Measurements from ENCODE around the gene TXNRD2.

- TF ChIP-seq, protein P1, sequence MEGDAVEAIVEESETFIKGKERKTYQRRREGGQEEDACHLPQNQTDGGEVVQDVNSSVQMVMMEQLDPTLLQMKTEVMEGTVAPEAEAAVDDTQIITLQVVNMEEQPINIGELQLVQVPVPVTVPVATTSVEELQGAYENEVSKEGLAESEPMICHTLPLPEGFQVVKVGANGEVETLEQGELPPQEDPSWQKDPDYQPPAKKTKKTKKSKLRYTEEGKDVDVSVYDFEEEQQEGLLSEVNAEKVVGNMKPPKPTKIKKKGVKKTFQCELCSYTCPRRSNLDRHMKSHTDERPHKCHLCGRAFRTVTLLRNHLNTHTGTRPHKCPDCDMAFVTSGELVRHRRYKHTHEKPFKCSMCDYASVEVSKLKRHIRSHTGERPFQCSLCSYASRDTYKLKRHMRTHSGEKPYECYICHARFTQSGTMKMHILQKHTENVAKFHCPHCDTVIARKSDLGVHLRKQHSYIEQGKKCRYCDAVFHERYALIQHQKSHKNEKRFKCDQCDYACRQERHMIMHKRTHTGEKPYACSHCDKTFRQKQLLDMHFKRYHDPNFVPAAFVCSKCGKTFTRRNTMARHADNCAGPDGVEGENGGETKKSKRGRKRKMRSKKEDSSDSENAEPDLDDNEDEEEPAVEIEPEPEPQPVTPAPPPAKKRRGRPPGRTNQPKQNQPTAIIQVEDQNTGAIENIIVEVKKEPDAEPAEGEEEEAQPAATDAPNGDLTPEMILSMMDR (IDR thresholded peaks at IDR 0.05 in 2 of 3, conservative IDR thresholded peaks at IDR 0.05 in 1 of 3; ENCODE audit: borderline replicate concordance in 1 of 3, insufficient read depth in 1 of 3, low read depth in 2 of 3, low read length in 2 of 3), result peak; percentile 56 to 96 (median 94); a peak in 5 of 6 replicates
- TF ChIP-seq EGR1 (IDR thresholded peaks at IDR 0.05; ENCODE audit: low read depth), result no peak
- no peak for TF ChIP-seq MAX (IDR thresholded peaks at IDR 0.05)
- no peak for TF ChIP-seq SRF (IDR thresholded peaks at IDR 0.05; ENCODE audit: low read depth)
- no peak for TF ChIP-seq EZH2 (IDR thresholded peaks at IDR 0.05)
- TF ChIP-seq ZFX (IDR thresholded peaks at IDR 0.05), result no peak
- no peak for TF ChIP-seq POLR2A (IDR thresholded peaks at IDR 0.05; ENCODE audit: borderline replicate concordance, extremely low read depth, insufficient read depth, insufficient read length)
- TF ChIP-seq, protein P2, sequence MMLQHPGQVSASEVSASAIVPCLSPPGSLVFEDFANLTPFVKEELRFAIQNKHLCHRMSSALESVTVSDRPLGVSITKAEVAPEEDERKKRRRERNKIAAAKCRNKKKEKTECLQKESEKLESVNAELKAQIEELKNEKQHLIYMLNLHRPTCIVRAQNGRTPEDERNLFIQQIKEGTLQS (IDR thresholded peaks at IDR 0.05), result no peak
- no peak for TF ChIP-seq YY1 (IDR thresholded peaks at IDR 0.05; ENCODE audit: extremely low read depth, insufficient replicate concordance, low read depth, low read length)
- TF ChIP-seq, protein P3, sequence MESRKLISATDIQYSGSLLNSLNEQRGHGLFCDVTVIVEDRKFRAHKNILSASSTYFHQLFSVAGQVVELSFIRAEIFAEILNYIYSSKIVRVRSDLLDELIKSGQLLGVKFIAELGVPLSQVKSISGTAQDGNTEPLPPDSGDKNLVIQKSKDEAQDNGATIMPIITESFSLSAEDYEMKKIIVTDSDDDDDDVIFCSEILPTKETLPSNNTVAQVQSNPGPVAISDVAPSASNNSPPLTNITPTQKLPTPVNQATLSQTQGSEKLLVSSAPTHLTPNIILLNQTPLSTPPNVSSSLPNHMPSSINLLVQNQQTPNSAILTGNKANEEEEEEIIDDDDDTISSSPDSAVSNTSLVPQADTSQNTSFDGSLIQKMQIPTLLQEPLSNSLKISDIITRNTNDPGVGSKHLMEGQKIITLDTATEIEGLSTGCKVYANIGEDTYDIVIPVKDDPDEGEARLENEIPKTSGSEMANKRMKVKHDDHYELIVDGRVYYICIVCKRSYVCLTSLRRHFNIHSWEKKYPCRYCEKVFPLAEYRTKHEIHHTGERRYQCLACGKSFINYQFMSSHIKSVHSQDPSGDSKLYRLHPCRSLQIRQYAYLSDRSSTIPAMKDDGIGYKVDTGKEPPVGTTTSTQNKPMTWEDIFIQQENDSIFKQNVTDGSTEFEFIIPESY (IDR thresholded peaks at IDR 0.05; ENCODE audit: extremely low read depth, insufficient replicate concordance, low read length), result no peak
- TF ChIP-seq CEBPB (IDR thresholded peaks at IDR 0.05; ENCODE audit: low read depth), result no peak
Observed at GRCh38 chr22:19970479-19971275, 29.1 kb upstream of the TXNRD2 start.

All from HCT116 (cell line).